ENCODE data around the gene ZBTB17. TPM values are rescaled to one million over a fixed set of nuclear protein-coding genes. Genes with fewer than 3 reads are reported as not detected.
"Not testable (repeated sequence)": the region's sequence is repeated elsewhere in the genome, so short reads cannot be mapped to it uniquely, and the experiment has no call there.

The ZBTB17 gene
- total RNA-seq, 1 experiment from 2014 or later = 33.6 TPM

- no peaks in the 10 kb centered on the region for H3K27me3 ChIP-seq (replicated peaks)
- no peak overlapping the region for H3K27ac ChIP-seq
- H3K4me1 ChIP-seq (replicated peaks) = peaks cover 6% of the 10 kb centered on the region; the same call in 1 of the 2 replicates
- H3K36me3 ChIP-seq = no peaks in the 10 kb centered on the region
- H3K4me3 ChIP-seq = no peak overlapping the region
- no peaks in the 10 kb centered on the region for H3K9me3 ChIP-seq (replicated peaks)
- DNase-seq (ENCODE audit: low read depth in 1 of 2, low spot score in 2 of 2) = peak in 1 of 2 experiments; percentile 32
These were observed 30.9 kb upstream of the ZBTB17 start for GRCh38 chr1:16006552-16007485.

- no peak for DNase-seq (ENCODE audit: low read depth in 1 of 2, low spot score in 2 of 2)
- H3K36me3 ChIP-seq = no peaks in the 10 kb centered on the region
- peaks cover 6% of the 10 kb centered on the region; the same call in 1 of the 2 replicates for H3K4me1 ChIP-seq (replicated peaks)
These were observed 30.1 kb upstream of the ZBTB17 start for GRCh38 chr1:16006010-16006409.

GRCh38 chr1:16005597-16005996, 29.7 kb upstream of the ZBTB17 start:
- no peak overlapping the region for H3K4me3 ChIP-seq
- no peak for DNase-seq (ENCODE audit: low read depth in 1 of 2, low spot score in 2 of 2)
- H3K4me1 ChIP-seq (replicated peaks) = peaks cover 6% of the 10 kb centered on the region; the same call in 1 of the 2 replicates

More at GRCh38 chr1:16006010-16006409, 30.1 kb upstream of the ZBTB17 start:
- Histone ChIP-seq H3K27me3 (replicated peaks) (no peaks in the 10 kb centered on the region), H3K9me3 (replicated peaks) (no peaks in the 10 kb centered on the region), H3K27ac (no peak overlapping the region), H3K4me3 (no peak overlapping the region)

GRCh38 chr1:16001274-16001673, 25.4 kb upstream of the ZBTB17 start:
- not testable (repeated sequence) for H3K27ac ChIP-seq; DNase-seq (ENCODE audit: low read depth in 1 of 2, low spot score in 2 of 2); H3K27me3 ChIP-seq (replicated peaks); H3K4me3 ChIP-seq; H3K36me3 ChIP-seq; H3K9me3 ChIP-seq (replicated peaks); H3K4me1 ChIP-seq (replicated peaks)

More at GRCh38 chr1:16005597-16005996, 29.7 kb upstream of the ZBTB17 start:
- Histone ChIP-seq H3K27ac (no peak overlapping the region), H3K36me3 (no peaks in the 10 kb centered on the region), H3K9me3 (replicated peaks) (no peaks in the 10 kb centered on the region), H3K27me3 (replicated peaks) (no peaks in the 10 kb centered on the region)

GRCh38 chr1:15998929-15999328, 23.0 kb upstream of the ZBTB17 start:
- Histone ChIP-seq H3K4me1 (replicated peaks) (no peaks in the 10 kb centered on the region), H3K36me3 (no peaks in the 10 kb centered on the region), H3K9me3 (replicated peaks) (no peaks in the 10 kb centered on the region), H3K27me3 (replicated peaks) (no peaks in the 10 kb centered on the region), H3K27ac (no peak overlapping the region), H3K4me3 (no peak overlapping the region)
- DNase-seq (ENCODE audit: low read depth in 1 of 2, low spot score in 2 of 2) = no peak

- no peaks in the 10 kb centered on the region for H3K27me3 ChIP-seq (replicated peaks)
- H3K4me3 ChIP-seq = no peak overlapping the region
- H3K36me3 ChIP-seq = no peaks in the 10 kb centered on the region
- DNase-seq (ENCODE audit: low read depth in 1 of 2, low spot score in 2 of 2) = no peak
- no peaks in the 10 kb centered on the region for H3K9me3 ChIP-seq (replicated peaks)
- no peak overlapping the region for H3K27ac ChIP-seq
- H3K4me1 ChIP-seq (replicated peaks) = no peaks in the 10 kb centered on the region
These were observed 21.9 kb upstream of the ZBTB17 start for GRCh38 chr1:15997637-15998280.

GRCh38 chr1:15997076-15997585, 21.2 kb upstream of the ZBTB17 start:
- H3K9me3 ChIP-seq (replicated peaks) = no peaks in the 10 kb centered on the region
- no peaks in the 10 kb centered on the region for H3K4me1 ChIP-seq (replicated peaks)
- H3K27me3 ChIP-seq (replicated peaks) = no peaks in the 10 kb centered on the region
- no peak overlapping the region for H3K4me3 ChIP-seq
- H3K27ac ChIP-seq = no peak overlapping the region
- no peaks in the 10 kb centered on the region for H3K36me3 ChIP-seq
- no peak for DNase-seq (ENCODE audit: low read depth in 1 of 2, low spot score in 2 of 2)

GRCh38 chr1:15994590-15995351, 18.9 kb upstream of the ZBTB17 start:
- no peaks in the 10 kb centered on the region for H3K4me1 ChIP-seq (replicated peaks)
- no peak overlapping the region for H3K27ac ChIP-seq
- no peaks in the 10 kb centered on the region for H3K36me3 ChIP-seq
- peak; percentile 48 to 75 for DNase-seq (ENCODE audit: low read depth in 1 of 2, low spot score in 2 of 2)
- no peak overlapping the region for H3K4me3 ChIP-seq
- H3K27me3 ChIP-seq (replicated peaks) = no peaks in the 10 kb centered on the region
- no peaks in the 10 kb centered on the region for H3K9me3 ChIP-seq (replicated peaks)

GRCh38 chr1:15994081-15994480, 18.2 kb upstream of the ZBTB17 start:
- no peaks in the 10 kb centered on the region for H3K4me1 ChIP-seq (replicated peaks)
- no peaks in the 10 kb centered on the region for H3K36me3 ChIP-seq
- H3K9me3 ChIP-seq (replicated peaks) = no peaks in the 10 kb centered on the region
- DNase-seq (ENCODE audit: low read depth in 1 of 2, low spot score in 2 of 2) = no peak
- H3K4me3 ChIP-seq = no peak overlapping the region
- H3K27ac ChIP-seq = no peak overlapping the region
- H3K27me3 ChIP-seq (replicated peaks) = no peaks in the 10 kb centered on the region

- no peaks in the 10 kb centered on the region for H3K36me3 ChIP-seq
- no peak for DNase-seq (ENCODE audit: low read depth in 1 of 2, low spot score in 2 of 2)
These were observed 17.8 kb upstream of the ZBTB17 start for GRCh38 chr1:15993666-15994065.

GRCh38 chr1:15992582-15993500, 16.9 kb upstream of the ZBTB17 start:
- no peaks in the 10 kb centered on the region for H3K27me3 ChIP-seq (replicated peaks)
- no peaks in the 10 kb centered on the region for H3K4me1 ChIP-seq (replicated peaks)
- no peak overlapping the region for H3K27ac ChIP-seq
- no peaks in the 10 kb centered on the region for H3K9me3 ChIP-seq (replicated peaks)
- H3K36me3 ChIP-seq = no peaks in the 10 kb centered on the region
- DNase-seq (ENCODE audit: low read depth in 1 of 2, low spot score in 2 of 2) = no peak
- no peak overlapping the region for H3K4me3 ChIP-seq

More at GRCh38 chr1:15993666-15994065, 17.8 kb upstream of the ZBTB17 start:
- Histone ChIP-seq H3K4me1 (replicated peaks) (no peaks in the 10 kb centered on the region), H3K27me3 (replicated peaks) (no peaks in the 10 kb centered on the region), H3K9me3 (replicated peaks) (no peaks in the 10 kb centered on the region), H3K4me3 (no peak overlapping the region), H3K27ac (no peak overlapping the region)

GRCh38 chr1:15992187-15992553, 16.3 kb upstream of the ZBTB17 start:
- Histone ChIP-seq H3K27ac (no peak overlapping the region), H3K9me3 (replicated peaks) (no peaks in the 10 kb centered on the region), H3K27me3 (replicated peaks) (no peaks in the 10 kb centered on the region), H3K36me3 (no peaks in the 10 kb centered on the region), H3K4me3 (no peak overlapping the region), H3K4me1 (replicated peaks) (no peaks in the 10 kb centered on the region)
- DNase-seq (ENCODE audit: low read depth in 1 of 2, low spot score in 2 of 2) = no peak
